Peyer's patch (tissue), 4 donors: ENCODE measurements around the gene CPB2.

Experiments
- CTCF ChIP-seq, 6 experiments: fragments of 450-650 bp in 4 of 6; fragments of 200-600 bp in 2 of 6; sonication (generic) in 1 of 6; IDR thresholded peaks; one replicate each; pipeline ENCODE4 v1.5.1; 2017 to 2019; ENCODE audit warnings: antibody characterized with exemption in 6 of 6, mild to moderate bottlenecking in 3 of 6, moderate library complexity in 1 of 6
- POLR2A ChIP-seq, 2 donors: fragments of 450-650 bp; IDR thresholded peaks; one replicate each; pipeline ENCODE4 v1.5.1; 2017; ENCODE audit warnings: antibody characterized with exemption in 2 of 2, mild to moderate bottlenecking in 2 of 2, moderate library complexity in 2 of 2

GRCh38 chr13:46101002-46101401, 3.8 kb downstream of the CPB2 start:
- TF ChIP-seq POLR2A (IDR thresholded peaks at IDR 0.05) (no peak), CTCF (IDR thresholded peaks at IDR 0.05) (no peak)
